ENCODE measurements around the gene ABCB9. TPM values are rescaled to one million over a fixed set of nuclear protein-coding genes. Genes with fewer than 3 reads are reported as not detected.
"Not testable (repeated sequence)": the region's sequence is repeated elsewhere in the genome, so short reads cannot be mapped to it uniquely, and the experiment has no call there.

ABCB9 gene
- polyA plus RNA-seq, 3 donors: 1.5 to 3.3 (median 1.8) TPM

- H3K27ac ChIP-seq (ENCODE audit: low read depth, low read length): no peak overlapping the region
- WGBS, 3 donors: 66 to 69% (median 68%) methylated on average over 12 of the region's 12 CpGs
These were observed 14.0 kb downstream of the ABCB9 start for GRCh38 chr12:122951979-122952892.

GRCh38 chr12:122951406-122951805 is 14.9 kb downstream of the ABCB9 start:
- no peak overlapping the region for H3K27ac ChIP-seq (ENCODE audit: low read depth, low read length)
- 74 to 87% (median 84%) methylated on average over 9 of the region's 9 CpGs for WGBS, 3 donors

GRCh38 chr12:122949816-122950675 is 16.2 kb downstream of the ABCB9 start:
- WGBS, 3 donors: 88 to 91% (median 90%) methylated on average over 27 of the region's 27 CpGs
- H3K27ac ChIP-seq (ENCODE audit: low read depth, low read length): no peak overlapping the region

GRCh38 chr12:122949405-122949804 is 16.9 kb downstream of the ABCB9 start:
- 82 to 93% (median 87%) methylated on average over 8 of the region's 8 CpGs for WGBS, 3 donors
- H3K27ac ChIP-seq (ENCODE audit: low read depth, low read length): no peak overlapping the region

GRCh38 chr12:122948605-122949004 is 17.7 kb downstream of the ABCB9 start:
- 93 to 94% (median 93%) methylated on average over 14 of the region's 14 CpGs for WGBS, 3 donors
- H3K27ac ChIP-seq (ENCODE audit: low read depth, low read length): no peak overlapping the region

GRCh38 chr12:122947352-122947792 is 18.9 kb downstream of the ABCB9 start:
- WGBS, 3 donors: 48 to 89% (median 56%) methylated on average over 15 of the region's 15 CpGs
- H3K27ac ChIP-seq (ENCODE audit: low read depth, low read length): no peak overlapping the region

- H3K27ac ChIP-seq (ENCODE audit: low read depth, low read length): no peak overlapping the region
- WGBS, 3 donors: 31 to 79% (median 33%) methylated on average over 10 of the region's 10 CpGs
These were observed 19.4 kb downstream of the ABCB9 start for GRCh38 chr12:122946690-122947341.

- H3K27ac ChIP-seq (ENCODE audit: low read depth, low read length): no peak overlapping the region
- WGBS, 3 donors: 70 to 80% (median 75%) methylated on average over 14 of the region's 14 CpGs
These were observed 21.4 kb downstream of the ABCB9 start for GRCh38 chr12:122944605-122945592.

GRCh38 chr12:122943196-122943595 is 23.1 kb downstream of the ABCB9 start:
- H3K27ac ChIP-seq (ENCODE audit: low read depth, low read length): no peak overlapping the region
- 39 to 82% (median 39%) methylated on average over 13 of the region's 13 CpGs for WGBS, 3 donors

GRCh38 chr12:122942637-122943036 is 23.6 kb downstream of the ABCB9 start:
- H3K27ac ChIP-seq (ENCODE audit: low read depth, low read length): no peak overlapping the region
- WGBS, 3 donors: 83 to 91% (median 87%) methylated on average over 2 of the region's 2 CpGs

GRCh38 chr12:122941351-122941750 is 24.9 kb downstream of the ABCB9 start:
- 86 to 89% (median 88%) methylated on average over 5 of the region's 5 CpGs for WGBS, 3 donors
- not testable (repeated sequence) for H3K27ac ChIP-seq (ENCODE audit: low read depth, low read length)

- WGBS, 3 donors: 90 to 94% (median 92%) methylated on average over 4 of the region's 4 CpGs
- H3K27ac ChIP-seq (ENCODE audit: low read depth, low read length): no peak overlapping the region
These were observed 27.1 kb downstream of the ABCB9 start for GRCh38 chr12:122939125-122939524.

- WGBS, 3 donors: 65 to 79% (median 67%) methylated on average over 3 of the region's 3 CpGs
These were observed 28.6 kb downstream of the ABCB9 start for GRCh38 chr12:122937622-122938091.

GRCh38 chr12:122935318-122935717 is 30.9 kb downstream of the ABCB9 start:
- no peak overlapping the region for H3K27ac ChIP-seq (ENCODE audit: low read depth, low read length)
- WGBS, 3 donors: 91 to 94% (median 94%) methylated on average over 8 of the region's 8 CpGs

More at GRCh38 chr12:122937622-122938091, 28.6 kb downstream of the ABCB9 start:
- no peak overlapping the region for H3K27ac ChIP-seq (ENCODE audit: low read depth, low read length)

- H3K27ac ChIP-seq (ENCODE audit: low read depth, low read length): no peak overlapping the region
- WGBS, 3 donors: 67 to 82% (median 76%) methylated on average over 3 of the region's 3 CpGs
These were observed 31.5 kb downstream of the ABCB9 start for GRCh38 chr12:122934722-122935121.

- H3K27ac ChIP-seq (ENCODE audit: low read depth, low read length): no peak overlapping the region
- 94 to 99% (median 98%) methylated on average over 8 of the region's 8 CpGs for whole genome bisulfite sequencing, 3 donors
These were observed 34.1 kb downstream of the ABCB9 start for GRCh38 chr12:122932207-122932606.

GRCh38 chr12:122929812-122930211 is 36.5 kb downstream of the ABCB9 start:
- H3K27ac ChIP-seq (ENCODE audit: low read depth, low read length): no peak overlapping the region
- WGBS, 3 donors: 94 to 98% (median 96%) methylated on average over 22 to 23 of the region's 23 CpGs

All from adipose tissue (tissue), 3 donors.